Measurements from ENCODE around the gene N4BP3.

DNA sequence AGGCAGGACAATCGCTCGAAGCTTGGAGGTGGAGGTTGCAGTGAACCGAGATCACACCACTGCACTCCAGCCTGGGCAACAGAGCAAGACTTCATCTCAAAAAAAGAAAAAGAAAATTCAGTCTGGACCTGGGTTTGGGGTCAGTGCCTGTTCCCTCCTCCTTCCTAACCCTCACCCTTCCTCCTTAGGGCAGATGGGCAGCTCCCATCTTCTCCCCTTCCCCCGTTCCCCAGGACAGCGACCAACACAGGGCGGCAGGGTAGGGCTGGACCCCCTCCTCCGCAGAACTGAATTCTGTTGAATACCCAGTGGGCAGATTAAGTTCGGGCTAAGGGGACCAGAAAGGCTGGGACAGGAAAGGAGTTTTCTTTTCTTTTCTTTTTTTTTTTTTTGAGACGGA, 16.0 kb downstream of the N4BP3 start:
- TF ChIP-seq, protein P1, sequence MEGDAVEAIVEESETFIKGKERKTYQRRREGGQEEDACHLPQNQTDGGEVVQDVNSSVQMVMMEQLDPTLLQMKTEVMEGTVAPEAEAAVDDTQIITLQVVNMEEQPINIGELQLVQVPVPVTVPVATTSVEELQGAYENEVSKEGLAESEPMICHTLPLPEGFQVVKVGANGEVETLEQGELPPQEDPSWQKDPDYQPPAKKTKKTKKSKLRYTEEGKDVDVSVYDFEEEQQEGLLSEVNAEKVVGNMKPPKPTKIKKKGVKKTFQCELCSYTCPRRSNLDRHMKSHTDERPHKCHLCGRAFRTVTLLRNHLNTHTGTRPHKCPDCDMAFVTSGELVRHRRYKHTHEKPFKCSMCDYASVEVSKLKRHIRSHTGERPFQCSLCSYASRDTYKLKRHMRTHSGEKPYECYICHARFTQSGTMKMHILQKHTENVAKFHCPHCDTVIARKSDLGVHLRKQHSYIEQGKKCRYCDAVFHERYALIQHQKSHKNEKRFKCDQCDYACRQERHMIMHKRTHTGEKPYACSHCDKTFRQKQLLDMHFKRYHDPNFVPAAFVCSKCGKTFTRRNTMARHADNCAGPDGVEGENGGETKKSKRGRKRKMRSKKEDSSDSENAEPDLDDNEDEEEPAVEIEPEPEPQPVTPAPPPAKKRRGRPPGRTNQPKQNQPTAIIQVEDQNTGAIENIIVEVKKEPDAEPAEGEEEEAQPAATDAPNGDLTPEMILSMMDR (IDR thresholded peaks at IDR 0.05; ENCODE audit: borderline replicate concordance, extremely low read depth, low read length, poor library complexity, severe bottlenecking), result no peak
- TF ChIP-seq EZH2 (IDR thresholded peaks at IDR 0.05; ENCODE audit: borderline replicate concordance, low read depth, low read length, severe bottlenecking), result no peak

Measured in DND-41 (cell line).